OCI-LY1 (cell line): ENCODE data around the gene HELB.

Source experiments
- H2AFZ ChIP-seq: fragments of 200-600 bp; sonication (generic), shearing (Covaris generic); 2 replicates; pipeline ENCODE4 v1.6.0; 2014; ENCODE audit warnings: antibody characterized with exemption, mild to moderate bottlenecking, low read length
- H3F3A ChIP-seq: fragments of 200-600 bp; sonication (generic), shearing (Covaris generic); 2 replicates; pipeline ENCODE4 v1.6.0; 2014; ENCODE audit warnings: mild to moderate bottlenecking, antibody characterized with exemption, low read length, moderate library complexity; ENCODE audit not compliant: insufficient read depth
- H3K27ac ChIP-seq: fragments of 200-600 bp; sonication (generic); 2 replicates; pipeline ENCODE4 v1.5.1; 2014; ENCODE audit warnings: low read length, mixed run types, mild to moderate bottlenecking, low read depth; ENCODE audit not compliant: poor library complexity, severe bottlenecking
- H3K27me3 ChIP-seq: fragments of 200-600 bp; sonication (generic); 2 replicates; pipeline ENCODE4 v1.6.0; 2014; ENCODE audit warnings: antibody characterized with exemption, mild to moderate bottlenecking, low read length, moderate library complexity; ENCODE audit not compliant: insufficient read depth
- H3K36me3 ChIP-seq: fragments of 200-600 bp; sonication (generic); 2 replicates; pipeline ENCODE4 v1.6.1; 2014; ENCODE audit warnings: mild to moderate bottlenecking, antibody characterized with exemption, low read length, moderate library complexity, mixed read lengths; ENCODE audit not compliant: insufficient read depth
- H3K4me1 ChIP-seq: fragments of 200-600 bp; sonication (generic); 2 replicates; pipeline ENCODE4 v1.5.1; 2014; ENCODE audit warnings: mild to moderate bottlenecking, low read length, moderate library complexity; ENCODE audit not compliant: insufficient read depth, severe bottlenecking
- H3K4me2 ChIP-seq: fragments of 200-600 bp; sonication (generic), shearing (Covaris generic); 2 replicates; pipeline ENCODE4 v1.6.1; 2014; ENCODE audit warnings: low read length
- H3K4me3 ChIP-seq: fragments of 200-600 bp; sonication (generic); 2 replicates; pipeline ENCODE4 v1.5.1; 2014; ENCODE audit warnings: low read length, low read depth, mild to moderate bottlenecking, mixed read lengths; ENCODE audit not compliant: poor library complexity, severe bottlenecking
- H3K79me2 ChIP-seq: fragments of 200-600 bp; shearing (Covaris generic); 2 replicates; pipeline ENCODE4 v1.6.1; 2016; ENCODE audit warnings: mixed run types, low read length, mixed read lengths; ENCODE audit not compliant: insufficient read depth
- H3K9ac ChIP-seq: fragments of 200-600 bp; sonication (generic), shearing (Covaris generic); 2 replicates; pipeline ENCODE4 v1.6.1; 2014; ENCODE audit warnings: mild to moderate bottlenecking, low read length, mixed read lengths
- H3K9me2 ChIP-seq: fragments of 200-600 bp; sonication (generic), shearing (Covaris generic); 2 replicates; pipeline ENCODE4 v1.6.1; 2014; ENCODE audit warnings: low read depth, mild to moderate bottlenecking, low read length, mixed read lengths
- H3K9me3 ChIP-seq: fragments of 200-600 bp; shearing (Covaris generic); 2 replicates; pipeline ENCODE4 v1.6.1; 2014; ENCODE audit warnings: low read length, mixed read lengths
- H4K20me1 ChIP-seq: fragments of 200-600 bp; sonication (generic), shearing (Covaris generic); 2 replicates; pipeline ENCODE4 v1.6.0; 2016; ENCODE audit warnings: mild to moderate bottlenecking, low read length; ENCODE audit not compliant: insufficient read depth
- EZH2 ChIP-seq: fragments of 200-600 bp; sonication (generic), shearing (Covaris generic); IDR thresholded peaks from 2 replicates; pipeline ENCODE4 v1.8.0; 2017; ENCODE audit warnings: borderline replicate concordance, mixed run types, mild to moderate bottlenecking, antibody characterized with exemption, low read length, moderate library complexity, mixed read lengths
- TF ChIP-seq, protein P1 (sequence below): fragments of 200-600 bp; sonication (generic), shearing (Covaris generic); IDR thresholded peaks from 2 replicates; pipeline ENCODE4 v1.5.1; 2017; ENCODE audit warnings: mild to moderate bottlenecking, antibody characterized with exemption, low read length, moderate library complexity, mixed read lengths

HELB gene

DNA sequence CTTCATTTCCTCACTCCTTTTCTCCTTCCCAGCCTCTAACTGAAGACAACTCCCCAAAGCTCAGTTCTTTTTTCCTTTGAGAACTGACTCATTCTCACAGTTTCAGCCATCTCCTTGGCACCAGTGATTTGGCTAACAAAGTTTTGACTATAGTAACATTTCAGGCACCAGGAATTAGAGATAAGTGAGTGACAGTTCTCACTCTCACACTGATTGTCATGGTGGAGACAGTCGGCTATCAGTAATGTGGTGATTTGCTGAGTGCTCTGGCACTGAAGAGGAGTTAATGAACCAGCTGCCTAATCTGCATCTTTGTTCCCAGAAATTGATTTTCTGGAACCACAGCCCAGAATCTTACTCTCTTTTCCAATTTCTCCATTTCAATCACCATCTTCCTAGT lies 29.5 kb downstream of the HELB start:
- no peaks in the 10 kb centered on the region for H4K20me1 ChIP-seq
- no peak for TF ChIP-seq EZH2
- TF ChIP-seq, protein P1, sequence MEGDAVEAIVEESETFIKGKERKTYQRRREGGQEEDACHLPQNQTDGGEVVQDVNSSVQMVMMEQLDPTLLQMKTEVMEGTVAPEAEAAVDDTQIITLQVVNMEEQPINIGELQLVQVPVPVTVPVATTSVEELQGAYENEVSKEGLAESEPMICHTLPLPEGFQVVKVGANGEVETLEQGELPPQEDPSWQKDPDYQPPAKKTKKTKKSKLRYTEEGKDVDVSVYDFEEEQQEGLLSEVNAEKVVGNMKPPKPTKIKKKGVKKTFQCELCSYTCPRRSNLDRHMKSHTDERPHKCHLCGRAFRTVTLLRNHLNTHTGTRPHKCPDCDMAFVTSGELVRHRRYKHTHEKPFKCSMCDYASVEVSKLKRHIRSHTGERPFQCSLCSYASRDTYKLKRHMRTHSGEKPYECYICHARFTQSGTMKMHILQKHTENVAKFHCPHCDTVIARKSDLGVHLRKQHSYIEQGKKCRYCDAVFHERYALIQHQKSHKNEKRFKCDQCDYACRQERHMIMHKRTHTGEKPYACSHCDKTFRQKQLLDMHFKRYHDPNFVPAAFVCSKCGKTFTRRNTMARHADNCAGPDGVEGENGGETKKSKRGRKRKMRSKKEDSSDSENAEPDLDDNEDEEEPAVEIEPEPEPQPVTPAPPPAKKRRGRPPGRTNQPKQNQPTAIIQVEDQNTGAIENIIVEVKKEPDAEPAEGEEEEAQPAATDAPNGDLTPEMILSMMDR, result no peak
- H3F3A ChIP-seq, result no peaks in the 10 kb centered on the region
- H3K9me2 ChIP-seq, result no peaks in the 10 kb centered on the region
- H3K9me3 ChIP-seq, result no peaks in the 10 kb centered on the region
- no peak overlapping the region for H2AFZ ChIP-seq
- no peaks in the 10 kb centered on the region for H3K36me3 ChIP-seq
- H3K4me1 ChIP-seq, result no peaks in the 10 kb centered on the region
- H3K27ac ChIP-seq, result no peak overlapping the region
- no peaks in the 10 kb centered on the region for H3K79me2 ChIP-seq
- no peak overlapping the region for H3K4me2 ChIP-seq
- H3K27me3 ChIP-seq, result no peaks in the 10 kb centered on the region
- H3K9ac ChIP-seq, result no peak overlapping the region
- no peak overlapping the region for H3K4me3 ChIP-seq

DNA sequence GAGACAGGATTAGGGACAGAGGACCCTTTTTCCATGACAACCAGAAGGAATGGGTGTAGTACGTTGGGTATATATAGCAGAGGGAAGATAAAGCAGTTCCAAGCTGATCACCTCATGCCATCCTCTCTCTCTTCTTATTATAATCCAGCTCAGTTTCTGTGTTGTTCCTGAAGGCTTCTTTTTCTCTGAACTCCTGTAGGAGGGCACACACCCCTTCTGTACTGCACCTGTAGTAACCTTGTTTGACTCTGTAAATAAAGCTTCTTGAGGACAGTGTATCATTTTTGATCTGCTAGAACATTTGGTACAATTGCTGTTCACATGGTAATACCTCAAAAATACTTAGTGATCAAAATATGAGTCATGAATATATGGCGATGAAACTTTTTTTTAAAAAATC lies 33.5 kb downstream of the HELB start:
- H2AFZ ChIP-seq, result no peak overlapping the region
- no peaks in the 10 kb centered on the region for H4K20me1 ChIP-seq
- no peaks in the 10 kb centered on the region for H3K79me2 ChIP-seq
- no peak overlapping the region for H3K4me3 ChIP-seq
- H3K27ac ChIP-seq, result no peak overlapping the region
- H3K9me3 ChIP-seq, result no peaks in the 10 kb centered on the region
- no peaks in the 10 kb centered on the region for H3K9me2 ChIP-seq
- H3K4me1 ChIP-seq, result no peaks in the 10 kb centered on the region
- H3K27me3 ChIP-seq, result no peaks in the 10 kb centered on the region
- peaks cover 6% of the 10 kb centered on the region for H3K36me3 ChIP-seq
- no peak overlapping the region for H3K4me2 ChIP-seq
- H3F3A ChIP-seq, result no peaks in the 10 kb centered on the region
- no peak for TF ChIP-seq EZH2
- TF ChIP-seq, protein P1, result no peak
- H3K9ac ChIP-seq, result no peak overlapping the region

DNA sequence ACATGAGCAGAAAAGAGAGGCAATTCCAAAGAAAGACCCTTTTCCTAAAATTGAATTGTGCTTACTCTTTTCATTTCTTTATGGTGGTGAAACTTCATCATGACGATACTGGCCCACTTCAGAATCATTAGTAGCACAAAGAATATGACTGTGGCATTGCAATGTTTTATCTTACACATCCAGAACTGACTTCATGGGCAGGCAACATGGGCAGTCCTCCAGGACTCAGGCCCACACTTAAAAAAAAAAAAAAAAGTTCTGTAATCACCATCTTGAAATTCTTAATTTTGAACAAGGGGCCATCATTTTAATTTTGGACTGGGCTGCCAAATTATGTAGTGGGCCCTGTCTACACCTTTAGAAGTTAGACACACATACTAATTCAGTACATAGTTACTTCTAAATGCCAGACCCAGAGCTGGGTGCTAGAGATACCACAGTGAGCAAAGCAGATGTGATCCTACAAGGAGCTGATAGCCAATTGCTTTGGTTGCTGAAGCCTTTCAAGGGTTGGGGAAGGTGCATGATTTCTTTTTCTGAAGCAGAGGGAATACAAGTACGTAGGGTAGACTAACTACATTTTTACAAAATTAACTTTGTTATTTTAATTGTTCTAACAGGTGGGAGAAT lies 35.2 kb downstream of the HELB start:
- 0 out of 2 replicates have a peak, but pooled peaks cover 3% of the 10 kb centered on the region for H3K9me3 ChIP-seq
- H3K4me3 ChIP-seq, result no peak overlapping the region
- no peaks in the 10 kb centered on the region for H4K20me1 ChIP-seq
- no peak overlapping the region for H3K27ac ChIP-seq
- no peaks in the 10 kb centered on the region for H3F3A ChIP-seq
- H3K9ac ChIP-seq, result no peak overlapping the region
- H3K79me2 ChIP-seq, result no peaks in the 10 kb centered on the region
- TF ChIP-seq, protein P1, result no peak
- TF ChIP-seq EZH2, result no peak
- H2AFZ ChIP-seq, result no peak overlapping the region
- H3K9me2 ChIP-seq, result no peaks in the 10 kb centered on the region
- H3K4me1 ChIP-seq, result no peaks in the 10 kb centered on the region
- H3K36me3 ChIP-seq, result peaks cover 14% of the 10 kb centered on the region
- H3K4me2 ChIP-seq, result no peak overlapping the region
- H3K27me3 ChIP-seq, result no peaks in the 10 kb centered on the region
